MV-4-11 (cell line): ENCODE results near the gene BBOX1.
"Not testable (repeated sequence)": the region's sequence is repeated elsewhere in the genome, so short reads cannot be mapped to it uniquely, and the experiment has no call there.

ENCODE experiments used
- DNase-seq: peaks from one replicate; lab custom pipeline; 2025; lab: John Stamatoyannopoulos, UW

Gene BBOX1

DNA sequence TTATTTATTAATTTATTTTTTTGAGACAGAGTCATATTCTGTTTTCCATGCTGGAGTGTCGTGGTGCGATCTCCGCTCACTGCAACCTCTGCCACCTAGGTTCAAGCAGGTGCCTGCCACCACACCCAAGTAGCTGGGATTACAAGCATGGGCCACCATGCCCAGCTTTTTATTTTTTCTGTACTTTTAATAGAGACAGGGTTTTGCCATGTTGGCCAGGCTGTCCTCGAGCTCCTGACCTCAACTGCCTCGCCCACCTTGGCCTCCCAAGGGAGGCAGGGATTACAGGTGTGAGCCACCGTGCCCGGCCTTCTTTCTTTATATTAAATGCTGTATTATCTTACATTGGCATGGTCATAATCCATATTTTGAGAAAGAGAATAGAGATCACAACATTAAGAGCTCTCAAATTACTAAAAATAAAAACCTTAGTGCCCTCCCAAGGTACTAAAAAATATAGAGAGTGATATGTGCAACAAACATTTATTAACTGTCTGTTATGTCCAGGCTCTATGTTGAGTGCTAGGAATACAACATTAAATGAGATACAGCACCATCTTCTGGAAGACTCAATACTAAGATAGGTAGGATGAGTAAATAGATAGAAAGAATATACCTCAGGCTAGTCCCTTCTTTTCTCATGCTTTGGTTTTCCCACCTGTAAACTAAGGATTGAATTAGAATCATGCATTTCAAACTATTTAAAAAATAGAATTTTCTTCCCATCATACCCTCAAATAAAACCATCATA is 84.1 kb downstream of the BBOX1 start:
- DNase-seq, result no peak

DNA sequence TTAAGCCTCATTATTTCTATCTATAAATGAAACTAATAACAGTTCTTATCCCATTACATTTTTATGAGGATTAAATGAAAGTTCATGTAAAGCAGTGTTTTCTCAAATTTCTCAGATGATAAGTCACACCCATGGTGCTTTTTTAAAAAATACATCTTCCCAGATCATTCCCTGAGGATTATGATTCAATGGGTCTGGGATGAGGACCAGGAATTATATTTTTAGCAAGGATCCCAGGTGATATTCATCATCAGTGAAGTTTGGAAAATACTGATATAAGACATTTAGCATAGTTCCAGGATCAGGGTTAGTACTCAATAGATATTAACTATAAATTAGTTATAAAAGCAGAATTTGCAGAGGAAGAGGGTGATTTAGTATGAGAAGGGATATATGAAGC is 89.1 kb downstream of the BBOX1 start:
- DNase-seq, result no peak

- DNase-seq, result no peak
Observed at GRCh38 chr11:27130806-27131205, 90.2 kb downstream of the BBOX1 start.

- DNase-seq, result not testable (repeated sequence)
Observed at GRCh38 chr11:27135924-27136329, 95.3 kb downstream of the BBOX1 start.

DNA sequence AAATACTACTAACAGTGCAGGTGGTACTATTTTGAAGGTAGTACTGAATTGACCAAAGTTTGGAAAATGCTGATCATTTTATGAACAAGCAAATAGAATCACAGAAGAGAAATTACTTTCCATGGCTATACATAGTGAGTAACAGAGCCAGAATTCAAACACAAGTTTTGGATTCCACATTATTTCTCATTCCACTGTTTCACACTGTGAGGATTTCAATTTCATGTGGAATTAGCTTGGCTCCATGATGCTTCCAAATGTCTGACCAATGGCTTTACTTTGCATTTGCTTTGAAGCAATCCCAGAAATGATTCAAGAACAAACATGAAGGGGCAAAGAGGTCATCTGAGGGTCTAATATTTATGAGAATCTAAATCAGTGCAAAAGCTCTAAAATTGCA is 98.1 kb downstream of the BBOX1 start:
- no peak for DNase-seq

- DNase-seq, result no peak
Observed at GRCh38 chr11:27139742-27140367, 99.2 kb downstream of the BBOX1 start.

GRCh38 chr11:27141576-27141975 is 101.0 kb downstream of the BBOX1 start:
- DNase-seq, result no peak

DNA sequence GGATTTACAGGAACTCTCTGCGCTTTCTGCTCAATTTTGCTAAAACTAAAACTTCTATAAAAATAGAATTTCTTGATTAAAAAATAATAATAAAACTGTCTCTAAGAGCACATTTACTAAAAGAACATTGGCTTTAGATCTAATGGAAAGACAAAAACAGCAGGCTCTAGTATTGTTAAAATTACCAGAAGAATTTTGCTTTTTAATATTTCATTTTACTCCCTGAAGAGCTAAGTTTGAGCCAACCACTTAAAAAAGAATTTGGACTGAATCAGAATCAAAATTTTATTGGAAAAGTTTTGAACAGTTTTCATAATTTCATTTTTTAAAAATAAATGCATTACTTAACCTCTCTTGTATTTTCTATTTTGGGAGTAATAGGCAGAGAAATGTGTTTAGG is 107.3 kb downstream of the BBOX1 start:
- no peak for DNase-seq

- DNase-seq, result no peak
Observed at GRCh38 chr11:27148506-27148905, 107.9 kb downstream of the BBOX1 start.

- DNase-seq, result no peak
Observed at GRCh38 chr11:27150098-27150497, 109.5 kb downstream of the BBOX1 start.

DNA sequence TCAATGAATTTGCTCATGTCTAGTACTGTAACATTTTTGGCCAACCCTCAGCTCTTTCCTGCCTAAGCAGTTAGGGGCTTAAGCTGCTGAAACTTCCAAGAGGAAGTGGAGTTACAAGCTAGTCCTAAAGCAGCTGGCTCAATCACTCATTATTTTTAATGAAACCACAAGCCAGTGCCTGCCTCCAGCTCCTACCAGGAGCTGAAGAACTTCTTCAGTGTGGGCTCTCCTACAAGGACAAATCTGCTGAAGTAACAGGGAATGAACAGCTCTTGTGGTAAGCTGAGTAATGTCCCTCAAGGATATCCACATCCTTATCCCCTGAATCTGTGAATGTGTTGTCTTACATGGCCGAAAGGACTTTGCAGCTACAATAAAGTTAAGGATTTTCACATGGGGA is 112.5 kb downstream of the BBOX1 start:
- peak; percentile 27 for DNase-seq

DNA sequence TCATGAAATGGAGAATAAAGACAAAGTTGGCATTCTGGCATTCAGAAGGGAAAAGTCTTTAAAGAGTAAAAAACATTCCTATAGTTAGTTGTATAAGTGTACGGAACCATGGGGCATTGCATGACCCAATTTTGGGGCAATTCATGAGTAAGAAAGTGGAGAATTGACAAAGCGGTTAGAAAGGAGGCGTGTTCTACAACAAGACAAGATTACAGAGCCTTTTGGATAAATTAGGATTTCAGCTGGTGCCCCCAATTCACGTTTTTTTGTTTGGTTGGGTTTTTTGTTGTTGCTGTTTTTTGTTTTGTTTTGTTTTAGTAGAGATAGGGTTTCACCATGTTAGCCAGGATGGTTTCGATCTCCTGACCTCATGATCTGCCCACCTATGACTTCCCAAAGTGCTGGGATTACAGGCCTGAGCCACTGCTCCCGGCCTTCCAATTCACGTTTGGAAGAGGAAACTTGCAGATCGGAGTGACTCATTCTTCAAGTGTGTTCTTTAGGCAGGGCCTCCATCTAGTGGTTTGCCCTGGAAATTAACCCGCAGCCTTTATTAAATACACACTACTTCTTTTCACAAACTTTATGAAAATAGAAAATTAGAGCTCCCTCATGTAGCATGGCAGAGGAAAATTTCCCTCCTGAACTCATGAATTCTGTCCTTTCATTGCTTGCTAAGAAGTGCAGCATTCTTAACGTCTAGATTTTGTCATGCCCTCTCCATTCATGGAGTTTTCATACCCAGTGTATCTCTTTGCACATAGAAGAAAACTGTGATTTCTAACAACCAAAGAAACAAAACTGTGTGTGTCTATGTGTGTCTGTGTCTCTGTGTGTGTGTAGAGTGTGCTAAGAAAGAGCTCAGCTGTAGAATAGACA is 118.1 kb downstream of the BBOX1 start:
- peak; percentile 53 for DNase-seq

DNA sequence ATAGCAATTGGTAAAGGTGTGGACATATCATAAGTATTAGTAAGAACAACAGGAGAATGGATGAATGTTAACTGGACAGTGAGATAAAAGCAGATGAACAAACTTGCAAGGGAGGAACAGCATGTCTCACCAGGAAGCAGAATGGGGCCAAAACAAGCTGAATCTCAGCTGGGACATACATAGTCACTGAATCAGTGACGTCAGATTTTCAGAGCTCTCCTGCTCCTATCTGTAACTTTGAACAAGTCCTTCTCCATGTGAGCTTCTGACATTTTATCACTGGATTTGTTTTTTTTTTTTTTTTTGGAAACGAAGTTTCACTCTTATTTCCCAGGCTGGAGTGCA is 118.7 kb downstream of the BBOX1 start:
- DNase-seq, result no peak

DNA sequence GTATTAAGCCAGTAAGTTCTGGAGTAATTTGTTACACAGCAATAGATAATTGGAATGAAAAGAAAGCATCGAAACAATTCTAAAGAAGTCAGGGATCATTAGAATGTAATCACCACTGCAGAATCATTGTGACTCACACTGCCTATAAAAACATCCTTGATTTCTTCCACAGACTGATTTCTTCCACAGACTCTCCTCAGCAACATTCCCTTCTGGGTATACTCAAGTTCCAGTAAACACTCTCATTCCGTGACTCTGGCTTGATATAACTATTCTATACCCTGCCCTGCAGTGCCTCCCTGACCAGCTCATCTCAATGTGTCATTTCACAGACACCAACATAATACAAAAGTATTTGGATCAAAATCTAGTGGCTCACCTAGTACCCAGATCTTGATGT is 120.5 kb downstream of the BBOX1 start:
- no peak for DNase-seq

- DNase-seq, result no peak
Observed at GRCh38 chr11:27162237-27162636, 121.6 kb downstream of the BBOX1 start.

- DNase-seq, result no peak
Observed at GRCh38 chr11:27166130-27166529, 125.5 kb downstream of the BBOX1 start.

DNA sequence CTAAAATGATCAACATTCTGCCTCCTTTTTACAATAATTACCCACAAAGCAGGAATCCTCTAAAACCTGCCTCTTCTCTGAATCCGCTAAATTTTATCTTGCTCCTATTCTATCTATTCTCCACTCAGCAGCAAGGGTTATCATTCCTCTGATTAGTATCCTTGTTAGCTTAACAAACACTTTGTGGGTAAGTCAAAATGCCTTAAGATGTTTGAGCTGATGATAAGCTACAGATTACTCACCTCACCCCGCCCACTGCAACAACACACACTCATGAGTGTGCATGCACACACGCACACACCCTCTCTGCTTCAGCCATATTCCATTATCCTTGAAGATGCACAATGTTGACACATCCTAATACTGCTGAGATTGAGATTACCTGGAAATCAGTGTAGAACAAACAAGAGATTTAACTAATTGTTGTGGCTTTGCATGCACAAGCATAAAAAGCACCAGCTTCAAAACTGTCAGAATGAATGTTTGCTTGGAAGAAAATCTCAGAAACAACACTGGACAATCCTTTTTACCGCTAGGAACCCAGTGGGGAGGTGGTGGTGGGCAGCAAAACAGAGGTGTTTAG is 130.9 kb downstream of the BBOX1 start:
- DNase-seq, result no peak

DNA sequence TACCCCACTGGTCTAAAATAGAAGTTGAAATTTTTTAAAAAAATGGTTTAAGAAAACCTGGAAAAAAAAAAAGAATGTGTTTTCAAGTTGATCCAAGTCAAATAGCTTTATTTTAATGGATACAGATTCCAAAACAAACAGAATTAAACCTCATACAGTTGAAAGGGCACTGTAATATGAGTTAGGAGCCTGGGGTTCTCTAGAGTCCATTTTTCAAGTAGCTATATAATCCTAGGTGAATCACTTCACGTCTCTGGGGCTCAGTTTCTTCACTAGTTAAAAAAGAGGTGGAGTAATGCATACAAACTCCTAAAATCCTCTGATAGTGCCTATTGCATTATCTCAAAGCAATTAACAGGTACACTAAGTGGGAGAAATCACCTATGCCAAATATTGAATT is 132.9 kb downstream of the BBOX1 start:
- no peak for DNase-seq

DNA sequence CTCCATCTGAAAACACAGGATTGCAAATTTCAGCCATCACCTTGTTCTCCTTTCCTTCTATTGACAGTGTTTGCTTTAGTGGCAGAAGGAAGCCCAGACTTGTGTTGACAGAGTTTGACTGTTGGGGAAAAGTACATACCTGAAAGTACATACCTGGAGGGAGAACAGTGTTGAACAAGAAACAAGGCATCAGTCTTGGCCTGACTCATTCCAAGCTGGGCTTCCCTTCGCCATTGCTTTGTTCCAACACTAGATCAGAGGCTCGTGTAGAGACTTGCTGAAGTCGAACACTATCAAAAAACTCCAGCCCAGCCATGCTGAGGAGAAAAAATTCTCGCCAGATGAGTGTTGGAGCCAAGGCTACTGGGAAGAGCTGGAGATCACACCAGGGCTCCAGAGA is 133.4 kb downstream of the BBOX1 start:
- DNase-seq, result no peak

DNA sequence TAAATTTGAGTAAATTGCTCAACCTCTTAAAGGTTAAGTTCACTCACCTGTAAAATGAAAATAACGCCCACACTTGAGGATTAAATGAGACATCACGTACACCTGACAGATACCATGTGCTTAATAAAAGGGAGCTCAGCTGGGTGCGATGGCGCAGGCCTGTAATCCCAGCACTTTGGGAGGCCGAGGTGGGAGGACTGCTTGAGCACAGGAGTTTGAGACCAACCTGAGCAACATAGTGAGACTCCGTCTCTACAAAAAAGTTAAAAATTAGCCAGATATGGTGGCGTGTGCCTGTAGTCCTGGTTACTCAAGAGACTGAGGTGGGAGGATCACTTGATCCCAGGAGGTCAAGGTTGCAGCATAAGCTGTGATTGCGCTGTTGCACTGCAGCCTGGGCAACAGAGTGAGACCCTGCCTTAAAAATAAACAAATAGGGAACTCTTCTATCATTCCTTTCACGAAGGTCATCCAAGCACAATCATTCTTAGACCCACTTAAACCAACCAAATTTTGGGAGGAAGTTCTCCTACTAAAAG is 134.1 kb downstream of the BBOX1 start:
- no peak for DNase-seq

GRCh38 chr11:27175562-27175961 is 134.9 kb downstream of the BBOX1 start:
- DNase-seq, result not testable (repeated sequence)
